IMR-90 (cell line): ENCODE data around the gene HOXD12.

Source experiments
- CEBPB ChIP-seq: IDR thresholded peaks from 2 replicates; pipeline ENCODE4 v1.6.1; 2012; ENCODE audit warnings: low read depth, low read length, improper control_type of control experiment
- POLR2A ChIP-seq: IDR thresholded peaks from 2 replicates; pipeline ENCODE4 v1.6.1; 2012; ENCODE audit warnings: mild to moderate bottlenecking, low read depth, low read length
- RAD21 ChIP-seq: IDR thresholded peaks from 2 replicates; pipeline ENCODE4 v1.6.1; 2012; ENCODE audit warnings: low read length, improper control_type of control experiment
- RCOR1 ChIP-seq: IDR thresholded peaks from 2 replicates; pipeline ENCODE4 v1.6.1; 2012; ENCODE audit warnings: mild to moderate bottlenecking, low read length, improper control_type of control experiment; ENCODE audit not compliant: insufficient replicate concordance
- SMC3 ChIP-seq: fragments of 150-350 bp; IDR thresholded peaks from 2 replicates; pipeline ENCODE4 v1.6.1; 2016; ENCODE audit warnings: low read depth, mild to moderate bottlenecking, antibody characterized with exemption, low read length, moderate library complexity
- TF ChIP-seq, protein P1 (sequence below): conservative IDR thresholded peaks from 2 replicates; pipeline ENCODE4 v1.5.1; 2012; ENCODE audit warnings: mild to moderate bottlenecking, low read depth, low read length, improper control_type of control experiment
- TF ChIP-seq, protein P2 (sequence below): fragments of 150-350 bp; IDR thresholded peaks from 2 replicates; pipeline ENCODE4 v1.6.1; 2017; ENCODE audit warnings: mild to moderate bottlenecking, antibody characterized with exemption, low read length, low read depth

DNA sequence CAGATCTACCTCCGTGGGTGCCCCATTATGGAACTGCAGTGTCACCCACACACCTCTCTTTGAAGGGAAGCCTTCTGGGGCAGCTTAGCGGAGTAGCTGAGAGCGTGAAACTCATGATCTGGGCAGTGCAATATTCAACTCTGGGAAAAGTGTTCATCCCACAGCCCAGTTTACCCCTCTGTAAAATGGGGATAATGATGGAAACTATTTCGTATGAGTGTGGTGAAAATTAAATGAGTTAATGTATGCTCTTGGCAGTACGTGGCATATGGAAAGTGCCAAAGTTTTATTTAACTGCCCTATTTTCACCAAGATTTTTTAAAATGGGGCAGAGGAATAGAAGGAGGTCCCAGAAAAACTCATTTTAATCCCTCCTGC lies 27.3 kb upstream of the HOXD12 start:
- TF ChIP-seq, protein P1, sequence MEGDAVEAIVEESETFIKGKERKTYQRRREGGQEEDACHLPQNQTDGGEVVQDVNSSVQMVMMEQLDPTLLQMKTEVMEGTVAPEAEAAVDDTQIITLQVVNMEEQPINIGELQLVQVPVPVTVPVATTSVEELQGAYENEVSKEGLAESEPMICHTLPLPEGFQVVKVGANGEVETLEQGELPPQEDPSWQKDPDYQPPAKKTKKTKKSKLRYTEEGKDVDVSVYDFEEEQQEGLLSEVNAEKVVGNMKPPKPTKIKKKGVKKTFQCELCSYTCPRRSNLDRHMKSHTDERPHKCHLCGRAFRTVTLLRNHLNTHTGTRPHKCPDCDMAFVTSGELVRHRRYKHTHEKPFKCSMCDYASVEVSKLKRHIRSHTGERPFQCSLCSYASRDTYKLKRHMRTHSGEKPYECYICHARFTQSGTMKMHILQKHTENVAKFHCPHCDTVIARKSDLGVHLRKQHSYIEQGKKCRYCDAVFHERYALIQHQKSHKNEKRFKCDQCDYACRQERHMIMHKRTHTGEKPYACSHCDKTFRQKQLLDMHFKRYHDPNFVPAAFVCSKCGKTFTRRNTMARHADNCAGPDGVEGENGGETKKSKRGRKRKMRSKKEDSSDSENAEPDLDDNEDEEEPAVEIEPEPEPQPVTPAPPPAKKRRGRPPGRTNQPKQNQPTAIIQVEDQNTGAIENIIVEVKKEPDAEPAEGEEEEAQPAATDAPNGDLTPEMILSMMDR, result no peak
- TF ChIP-seq CEBPB, result no peak
- TF ChIP-seq RCOR1, result no peak
- TF ChIP-seq RAD21, result no peak
- TF ChIP-seq, protein P2, sequence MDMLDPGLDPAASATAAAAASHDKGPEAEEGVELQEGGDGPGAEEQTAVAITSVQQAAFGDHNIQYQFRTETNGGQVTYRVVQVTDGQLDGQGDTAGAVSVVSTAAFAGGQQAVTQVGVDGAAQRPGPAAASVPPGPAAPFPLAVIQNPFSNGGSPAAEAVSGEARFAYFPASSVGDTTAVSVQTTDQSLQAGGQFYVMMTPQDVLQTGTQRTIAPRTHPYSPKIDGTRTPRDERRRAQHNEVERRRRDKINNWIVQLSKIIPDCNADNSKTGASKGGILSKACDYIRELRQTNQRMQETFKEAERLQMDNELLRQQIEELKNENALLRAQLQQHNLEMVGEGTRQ, result no peak
- TF ChIP-seq SMC3, result no peak
- TF ChIP-seq POLR2A, result no peak
